SU-DHL-6 (cell line): ENCODE measurements around the gene IRAK2.

ENCODE experiments used
- H2AFZ ChIP-seq: fragments of 200-600 bp; sonication (generic); 2 replicates; pipeline ENCODE4 v1.6.1; 2014; ENCODE audit warnings: low read depth, mild to moderate bottlenecking, moderate library complexity, mixed read lengths, antibody characterized with exemption, low read length; ENCODE audit not compliant: severe bottlenecking
- H3F3A ChIP-seq: fragments of 200-600 bp; shearing (Covaris generic); 2 replicates; pipeline ENCODE4 v1.6.0; 2016; ENCODE audit warnings: antibody characterized with exemption, mild to moderate bottlenecking; ENCODE audit not compliant: insufficient read depth
- H3K27ac ChIP-seq: fragments of 200-600 bp; sonication (generic); 2 replicates; pipeline ENCODE4 v1.5.1; 2016; ENCODE audit warnings: low read depth, mild to moderate bottlenecking, low read length, moderate library complexity, mixed read lengths
- H3K27me3 ChIP-seq: fragments of 200-600 bp; sonication (generic), shearing (Covaris generic); 2 replicates; pipeline ENCODE4 v1.6.0; 2014; ENCODE audit warnings: mild to moderate bottlenecking, low read length
- H3K36me3 ChIP-seq: fragments of 200-600 bp; sonication (generic); 2 replicates; pipeline ENCODE4 v1.6.1; 2014; ENCODE audit warnings: mild to moderate bottlenecking, low read length, mixed read lengths
- H3K4me2 ChIP-seq: fragments of 300-600, 200-600 bp; shearing (Covaris generic), sonication (generic); 2 replicates; pipeline ENCODE4 v1.6.0; 2014; ENCODE audit warnings: low read length, low read depth, mild to moderate bottlenecking; ENCODE audit not compliant: poor library complexity, severe bottlenecking
- H3K4me3 ChIP-seq: fragments of 200-600 bp; sonication (generic); 2 replicates; pipeline ENCODE4 v1.5.1; 2014; ENCODE audit warnings: antibody characterized with exemption, low read length, mild to moderate bottlenecking, mixed read lengths; ENCODE audit not compliant: insufficient read depth, poor library complexity, severe bottlenecking
- H3K79me2 ChIP-seq: fragments of 200-600 bp; sonication (generic); 2 replicates; pipeline ENCODE4 v1.6.1; 2014; ENCODE audit warnings: mild to moderate bottlenecking, low read length, moderate library complexity; ENCODE audit not compliant: insufficient read depth
- H3K9ac ChIP-seq: fragments of 200-600 bp; sonication (generic); 2 replicates; pipeline ENCODE4 v1.7.0; 2014; ENCODE audit warnings: mild to moderate bottlenecking, low read length
- H3K9me2 ChIP-seq: fragments of 200-600 bp; sonication (generic); replicated peaks from 2 replicates; pipeline ENCODE4 v1.6.1; 2014; ENCODE audit warnings: low read length; ENCODE audit not compliant: insufficient read depth
- H3K9me3 ChIP-seq: fragments of 200-600 bp; sonication (generic); 2 replicates; pipeline ENCODE4 v1.6.1; 2014; ENCODE audit warnings: low read length, mixed read lengths; ENCODE audit not compliant: insufficient read depth
- H4K20me1 ChIP-seq: fragments of 200-600 bp; sonication (generic); 2 replicates; pipeline ENCODE4 v1.6.1; 2014; ENCODE audit warnings: low read depth, mild to moderate bottlenecking, antibody characterized with exemption, low read length, moderate library complexity, mixed read lengths
- CTCF ChIP-seq: fragments of 200-600 bp; sonication (generic); IDR thresholded peaks from one replicate; pipeline ENCODE4 v1.5.1; 2017; ENCODE audit warnings: antibody characterized with exemption, mild to moderate bottlenecking, low read length, moderate library complexity; ENCODE audit not compliant: insufficient read depth, poor library complexity, severe bottlenecking
- EZH2phosphoT487 ChIP-seq: fragments of 200-600 bp; sonication (generic), shearing (Covaris generic); conservative IDR thresholded peaks from 2 replicates; pipeline ENCODE4 v1.6.1; 2018; ENCODE audit warnings: mild to moderate bottlenecking, antibody characterized with exemption, low read length, moderate library complexity, mixed read lengths

IRAK2 gene

DNA sequence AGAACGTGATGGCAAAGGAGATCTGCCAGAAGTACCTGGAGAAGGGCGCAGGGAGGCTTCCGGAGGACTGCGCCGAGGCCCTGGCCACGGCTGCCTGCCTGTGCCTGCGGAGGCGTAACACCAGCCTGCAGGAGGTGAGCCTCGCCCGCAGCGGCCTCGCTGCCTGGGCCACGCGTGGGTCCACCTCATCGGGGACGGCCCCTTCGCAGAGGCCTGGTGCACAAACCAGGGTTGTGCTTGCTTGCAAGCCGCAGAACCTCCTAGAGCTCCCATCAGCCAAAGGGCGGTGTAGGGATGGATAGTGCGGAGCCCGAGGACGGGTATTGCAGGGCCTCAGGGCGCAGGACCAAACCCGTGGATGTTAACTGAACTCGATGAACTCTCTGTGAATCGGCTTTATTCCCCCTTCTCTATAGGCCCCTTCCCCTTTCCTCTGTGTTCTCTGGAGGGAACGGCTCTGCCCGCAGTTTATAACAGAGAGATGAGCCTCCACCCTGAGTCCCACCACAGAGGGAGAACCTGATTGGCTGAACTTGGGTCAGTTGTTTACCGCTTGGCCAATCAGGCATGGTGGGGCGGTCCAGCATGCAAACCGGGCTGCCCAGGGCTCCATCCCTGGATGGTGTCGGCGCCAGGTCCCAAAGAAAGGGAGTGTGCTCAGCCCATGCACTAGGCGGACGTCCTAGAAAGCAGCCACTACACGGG is 70.0 kb downstream of the IRAK2 start:
- no peaks in the 10 kb centered on the region for H3K9me2 ChIP-seq
- no peak overlapping the region for H3K4me2 ChIP-seq
- TF ChIP-seq CTCF: no peak
- TF ChIP-seq EZH2phosphoT487: no peak
- H3K27ac ChIP-seq: no peak overlapping the region
- no peak overlapping the region for H2AFZ ChIP-seq
- no peak overlapping the region for H3K4me3 ChIP-seq
- H4K20me1 ChIP-seq: no peaks in the 10 kb centered on the region
- H3K9me3 ChIP-seq: no peaks in the 10 kb centered on the region
- no peaks in the 10 kb centered on the region for H3K27me3 ChIP-seq
- no peaks in the 10 kb centered on the region for H3K79me2 ChIP-seq
- H3K9ac ChIP-seq: no peak overlapping the region
- no peaks in the 10 kb centered on the region for H3F3A ChIP-seq
- H3K36me3 ChIP-seq: no peaks in the 10 kb centered on the region

- no peaks in the 10 kb centered on the region for H3K36me3 ChIP-seq
- TF ChIP-seq EZH2phosphoT487: no peak
- no peaks in the 10 kb centered on the region for H4K20me1 ChIP-seq
- no peak overlapping the region for H3K27ac ChIP-seq
- no peaks in the 10 kb centered on the region for H3K79me2 ChIP-seq
- no peaks in the 10 kb centered on the region for H3K9me3 ChIP-seq
- no peaks in the 10 kb centered on the region for H3F3A ChIP-seq
- H3K9me2 ChIP-seq: no peaks in the 10 kb centered on the region
- no peak overlapping the region for H3K9ac ChIP-seq
- no peak overlapping the region for H2AFZ ChIP-seq
- H3K27me3 ChIP-seq: no peaks in the 10 kb centered on the region
- H3K4me3 ChIP-seq: no peak overlapping the region
- H3K4me2 ChIP-seq: no peak overlapping the region
Measured at GRCh38 chr3:10235551-10235950, 70.8 kb downstream of the IRAK2 start.

- no peaks in the 10 kb centered on the region for H3F3A ChIP-seq
- H3K27me3 ChIP-seq: no peaks in the 10 kb centered on the region
- H3K9me3 ChIP-seq: no peaks in the 10 kb centered on the region
- H3K4me3 ChIP-seq: no peak overlapping the region
- no peaks in the 10 kb centered on the region for H4K20me1 ChIP-seq
- no peaks in the 10 kb centered on the region for H3K9me2 ChIP-seq
- no peaks in the 10 kb centered on the region for H3K36me3 ChIP-seq
- H3K4me2 ChIP-seq: no peak overlapping the region
- no peak overlapping the region for H3K9ac ChIP-seq
- no peak overlapping the region for H2AFZ ChIP-seq
- TF ChIP-seq EZH2phosphoT487 (no peak), CTCF (no peak)
- no peak overlapping the region for H3K27ac ChIP-seq
- H3K79me2 ChIP-seq: no peaks in the 10 kb centered on the region
Measured at GRCh38 chr3:10238345-10239183, 73.8 kb downstream of the IRAK2 start.

DNA sequence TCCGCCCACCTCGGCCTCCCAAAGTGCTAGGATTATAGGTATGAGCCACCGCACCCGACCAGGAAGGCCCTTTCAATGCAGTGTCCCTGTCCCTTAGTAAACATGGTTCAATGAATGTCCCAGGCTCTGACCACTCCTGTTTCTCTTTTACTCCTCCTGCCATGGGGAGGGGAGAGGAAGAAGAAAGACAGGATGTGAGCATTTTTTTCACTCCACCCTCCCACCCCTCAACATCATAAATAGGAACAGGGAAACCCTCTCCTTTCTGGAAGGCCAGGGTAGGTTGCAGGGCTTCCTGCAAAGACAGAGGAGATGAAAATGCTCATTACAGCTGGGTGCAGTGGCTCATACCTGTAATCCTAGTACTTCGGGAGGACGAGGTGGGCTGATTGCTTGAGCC is 76.1 kb downstream of the IRAK2 start:
- no peak overlapping the region for H3K4me2 ChIP-seq
- no peaks in the 10 kb centered on the region; the same call in 1 of the 2 replicates for H3K36me3 ChIP-seq
- no peaks in the 10 kb centered on the region for H3K79me2 ChIP-seq
- H3F3A ChIP-seq: no peaks in the 10 kb centered on the region
- no peak overlapping the region for H3K4me3 ChIP-seq
- no peak overlapping the region for H2AFZ ChIP-seq
- H3K9me2 ChIP-seq: no peaks in the 10 kb centered on the region
- no peak overlapping the region for H3K27ac ChIP-seq
- H3K9me3 ChIP-seq: peaks cover 15% of the 10 kb centered on the region; the same call in 1 of the 2 replicates
- H3K9ac ChIP-seq: no peak overlapping the region
- no peaks in the 10 kb centered on the region for H3K27me3 ChIP-seq
- TF ChIP-seq CTCF: no peak
- H4K20me1 ChIP-seq: no peaks in the 10 kb centered on the region
